ENCODE data around the gene CDC14A.

- TF ChIP-seq POLR2A (IDR thresholded peaks at IDR 0.05; ENCODE audit: low read depth) (no peak), EP300 (IDR thresholded peaks at IDR 0.05) (no peak)
These were observed 75.9 kb downstream of the CDC14A start for GRCh38 chr1:100428160-100428559.
